Measurements from ENCODE around the gene SMAD5.

SMAD5 gene

DNA sequence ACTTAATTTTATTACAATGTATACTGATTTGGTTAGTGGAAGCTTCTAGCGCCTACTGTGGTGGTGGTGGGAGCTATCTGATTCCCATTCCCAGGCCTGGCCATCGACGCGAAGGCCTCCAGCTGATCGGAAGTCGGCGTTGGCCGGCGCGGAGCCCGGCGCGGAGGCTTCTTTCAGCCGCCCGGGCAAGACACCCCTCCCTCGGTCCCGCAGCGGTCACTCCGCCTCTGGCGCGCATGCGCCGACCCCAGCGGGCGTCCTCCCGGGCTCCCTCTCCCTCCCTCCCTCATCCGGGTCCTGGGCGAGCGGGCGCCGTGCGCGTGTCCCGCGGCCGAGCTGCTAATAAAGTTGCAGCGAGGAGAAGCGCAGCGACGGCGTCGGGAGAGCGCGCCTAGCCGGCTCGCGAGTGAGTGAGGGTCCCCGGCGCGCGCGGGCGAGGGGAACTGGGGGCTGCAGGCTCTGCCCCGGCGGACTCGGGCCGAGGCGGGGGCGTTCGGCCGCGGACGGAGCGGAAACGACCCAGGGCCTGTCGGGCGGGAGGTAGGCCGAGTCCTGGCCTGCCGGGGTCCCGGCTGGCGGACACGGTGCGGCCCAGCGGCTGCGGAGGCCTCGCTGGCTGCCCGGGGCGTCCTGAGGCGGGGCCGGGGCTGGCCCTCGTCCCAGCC, at the start of gene SMAD5:
Gene SMAD5 (plus strand): TSS at position 289 of the 665 bp plus-strand sequence. CDS start 20,916 bp downstream, outside the sequence.
- peak; percentile 49 to 64 for DNase-seq (ENCODE audit: low read depth in 2 of 2)

DNA sequence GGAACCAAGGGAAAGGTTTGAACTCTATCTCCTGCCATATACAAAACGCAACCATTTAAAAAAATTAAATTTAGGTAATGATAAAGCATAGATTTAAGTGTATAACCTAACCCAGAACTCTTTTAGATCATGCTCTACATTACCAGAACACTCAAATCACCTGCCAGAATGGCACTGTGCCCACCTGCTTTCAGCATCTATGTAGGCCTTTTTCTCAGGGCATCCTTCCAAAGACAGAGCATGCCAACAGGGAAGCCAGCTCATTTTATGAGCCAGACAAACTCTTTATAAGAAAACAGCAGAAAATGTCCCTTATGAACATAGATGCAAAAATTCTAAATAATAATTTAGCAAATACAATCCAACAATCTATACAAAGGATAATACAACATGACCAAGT, 47.9 kb upstream of the SMAD5 start:
- no peak for DNase-seq (ENCODE audit: low read depth in 2 of 2)

DNA sequence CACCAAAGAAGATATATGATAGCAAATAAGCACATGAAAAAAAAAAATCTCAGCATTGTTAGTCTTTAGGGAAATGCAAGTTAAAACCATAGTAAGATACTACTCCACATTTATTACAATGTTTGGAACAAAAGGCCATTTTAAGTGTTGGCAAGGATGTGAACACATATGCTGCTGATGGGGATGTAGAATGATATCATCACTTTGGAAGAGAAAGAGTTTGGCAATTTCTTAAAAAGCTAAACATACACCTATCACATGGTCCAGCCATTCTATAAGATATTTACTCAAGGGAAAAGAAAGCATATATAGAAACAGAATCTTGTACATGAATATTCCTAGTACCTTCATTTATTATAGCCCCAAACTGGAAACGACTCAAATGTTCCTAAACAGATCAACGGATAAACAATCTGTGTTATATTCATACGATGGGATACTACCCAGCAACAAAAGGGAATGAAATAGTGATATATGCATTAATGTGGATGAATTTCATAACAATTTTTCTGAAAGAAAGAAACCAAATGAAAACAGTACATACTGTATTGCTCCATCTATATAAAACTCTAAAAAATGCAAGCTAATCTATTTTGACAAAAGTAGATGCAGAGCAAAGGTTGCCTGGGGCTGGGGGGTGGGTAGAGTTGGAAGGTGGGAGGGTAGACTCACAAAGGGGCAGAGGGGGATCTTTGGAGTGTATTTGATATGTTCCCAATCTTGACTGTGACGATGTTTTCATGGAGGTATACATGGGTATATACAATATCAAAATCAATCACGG, 45.7 kb upstream of the SMAD5 start:
- no peak for DNase-seq (ENCODE audit: low read depth in 2 of 2)

DNA sequence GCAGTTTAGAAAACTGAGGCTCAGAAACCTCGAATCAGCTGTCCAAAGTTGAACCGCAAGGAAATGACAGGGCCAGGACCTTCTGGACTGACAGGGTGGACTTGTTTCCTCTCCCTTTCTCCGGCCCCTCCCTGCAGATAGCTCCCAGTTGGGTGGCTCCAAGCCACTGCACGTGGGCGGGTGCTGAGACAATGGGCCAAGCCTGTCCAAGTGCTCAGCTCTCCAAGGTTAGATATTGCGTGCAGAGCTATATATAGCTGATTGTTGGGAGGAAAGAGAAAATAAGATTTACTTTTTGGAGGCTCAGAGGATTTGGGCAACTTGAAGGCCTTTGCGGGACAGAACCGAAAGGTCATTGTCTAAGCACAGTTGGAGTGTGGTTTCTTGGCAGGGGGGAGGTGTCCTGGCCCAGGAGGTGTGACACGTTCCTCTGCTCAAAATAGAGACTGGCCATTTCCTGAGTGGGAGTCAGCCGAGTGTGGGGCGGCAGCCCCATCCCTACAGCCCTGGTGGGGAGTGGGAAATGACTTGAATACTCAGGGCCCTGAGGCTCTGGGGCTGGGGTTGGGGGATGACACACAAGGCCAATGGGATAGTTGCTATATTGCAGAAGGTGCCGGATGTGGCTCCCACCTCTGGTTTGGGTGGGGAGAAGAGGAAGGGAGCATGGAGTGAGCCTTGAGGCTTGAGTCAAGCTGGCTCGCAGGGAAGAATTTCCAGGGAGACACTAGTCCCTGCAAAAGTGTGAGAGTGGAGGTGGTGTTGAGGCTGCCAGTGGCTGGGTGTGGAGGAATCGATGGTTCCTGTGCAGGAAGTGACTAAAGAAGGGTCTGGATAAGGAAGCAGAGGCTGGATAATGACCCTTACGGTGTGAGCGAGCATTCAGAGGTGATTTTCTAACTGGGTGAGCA, 44.4 kb upstream of the SMAD5 start:
- DNase-seq (ENCODE audit: low read depth in 2 of 2) = no peak

DNA sequence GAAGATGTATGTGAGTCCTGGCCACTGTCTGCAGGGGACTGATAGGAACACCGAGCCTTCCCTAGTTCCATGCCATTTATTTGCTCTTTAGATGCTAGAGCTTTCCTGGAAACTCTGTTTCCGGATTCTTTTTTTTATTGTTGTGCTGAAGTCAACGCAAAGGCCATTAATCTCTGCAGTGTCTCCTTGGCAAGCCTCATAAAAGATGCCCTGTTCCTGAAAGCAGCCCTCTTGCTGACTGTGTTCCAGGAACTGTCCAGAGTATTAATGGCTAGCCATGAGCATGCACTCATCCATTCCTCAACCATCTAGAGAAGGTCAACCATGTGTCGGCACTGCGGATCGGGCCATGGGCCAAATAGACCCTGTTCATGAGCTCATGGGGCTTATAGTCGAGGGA, 42.9 kb upstream of the SMAD5 start:
- DNase-seq (ENCODE audit: low read depth in 2 of 2) = no peak

DNA sequence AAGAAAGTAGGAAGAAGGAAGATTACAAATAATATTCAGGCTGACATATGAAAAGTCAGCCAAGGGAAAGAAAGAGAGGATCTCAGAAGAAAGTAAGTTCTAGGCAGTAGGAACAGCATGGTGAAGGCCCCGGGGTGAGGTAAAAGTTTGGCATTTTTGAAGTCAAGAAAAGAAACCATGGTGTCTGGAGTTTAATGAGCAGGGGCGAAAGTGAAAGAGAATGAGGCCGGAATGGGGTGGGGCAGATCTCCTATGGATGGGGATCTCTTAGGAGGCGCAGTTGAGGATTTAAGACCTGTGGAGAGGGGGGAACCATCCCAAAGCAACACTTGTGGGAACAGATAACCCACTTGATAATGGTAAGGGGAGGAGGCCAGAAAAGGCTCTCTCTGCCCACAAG, 42.3 kb upstream of the SMAD5 start:
- no peak for DNase-seq (ENCODE audit: low read depth in 2 of 2)

DNA sequence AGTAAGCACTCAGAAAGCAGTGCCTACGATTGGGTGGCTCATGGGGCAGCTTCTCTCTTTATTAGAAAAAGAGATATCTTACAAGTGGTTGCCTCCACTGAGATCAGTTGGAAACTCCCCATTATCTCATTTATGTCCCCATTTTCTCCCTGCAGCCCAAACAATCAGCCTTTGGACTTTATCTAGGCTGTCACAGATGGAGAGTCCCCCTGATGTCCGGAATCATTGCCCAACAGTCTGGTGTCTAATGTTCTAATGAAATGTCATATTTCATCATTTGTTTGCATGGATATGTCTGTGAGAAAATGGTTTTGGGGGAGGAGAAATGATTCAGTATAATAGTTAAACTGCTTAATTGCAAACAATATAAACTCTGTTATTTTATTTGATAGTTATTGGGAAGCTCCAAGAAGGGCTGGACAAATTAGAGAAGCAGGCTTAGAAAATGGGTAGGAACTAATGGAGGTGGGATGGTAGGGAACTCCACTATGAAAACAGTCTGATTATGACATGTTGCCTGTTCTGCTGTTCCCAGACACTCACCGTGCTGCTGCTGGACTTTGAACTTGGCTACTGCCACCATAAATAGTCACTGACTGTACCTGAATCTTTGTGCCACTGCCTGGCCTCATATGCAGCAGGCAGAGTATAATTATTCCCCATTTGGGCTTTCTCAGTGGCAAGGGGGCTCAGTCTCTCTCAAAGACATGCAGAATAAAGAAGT, 38.3 kb upstream of the SMAD5 start:
- no peak for DNase-seq (ENCODE audit: low read depth in 2 of 2)

DNA sequence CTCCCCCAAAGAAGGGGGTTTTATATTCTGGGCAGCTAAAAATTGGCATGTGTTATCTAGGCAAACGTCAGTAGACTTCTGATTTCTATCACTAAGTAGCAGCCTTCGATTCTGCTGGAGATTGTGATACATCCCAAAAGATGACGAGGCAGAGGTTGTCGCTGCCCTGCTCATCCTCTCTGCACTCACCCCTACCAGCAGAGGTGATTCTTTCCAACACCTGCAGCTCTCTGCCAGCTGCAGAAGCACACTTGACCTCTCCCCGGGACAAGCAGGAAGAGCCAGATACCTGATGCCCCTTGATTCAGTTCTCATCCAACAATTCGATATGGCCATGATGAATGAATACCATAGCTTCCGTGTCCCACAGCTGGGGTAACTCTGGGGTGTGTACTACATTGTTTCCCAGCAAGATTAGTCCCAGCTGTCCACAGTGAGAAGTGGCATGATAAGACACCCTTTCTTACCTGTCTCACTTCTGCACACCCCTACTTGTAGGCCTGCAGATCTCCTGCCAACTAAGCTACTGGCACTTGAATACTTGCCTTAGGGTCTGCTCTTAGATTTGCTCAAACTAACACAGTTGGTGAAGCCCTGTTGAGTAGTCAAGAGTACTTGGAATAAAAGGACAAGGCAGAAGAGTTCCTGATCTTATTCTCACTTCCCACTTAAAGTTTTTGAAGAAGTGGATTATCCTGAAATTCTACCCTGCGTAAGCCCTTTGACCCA, 37.6 kb upstream of the SMAD5 start:
- no peak for DNase-seq (ENCODE audit: low read depth in 2 of 2)

DNA sequence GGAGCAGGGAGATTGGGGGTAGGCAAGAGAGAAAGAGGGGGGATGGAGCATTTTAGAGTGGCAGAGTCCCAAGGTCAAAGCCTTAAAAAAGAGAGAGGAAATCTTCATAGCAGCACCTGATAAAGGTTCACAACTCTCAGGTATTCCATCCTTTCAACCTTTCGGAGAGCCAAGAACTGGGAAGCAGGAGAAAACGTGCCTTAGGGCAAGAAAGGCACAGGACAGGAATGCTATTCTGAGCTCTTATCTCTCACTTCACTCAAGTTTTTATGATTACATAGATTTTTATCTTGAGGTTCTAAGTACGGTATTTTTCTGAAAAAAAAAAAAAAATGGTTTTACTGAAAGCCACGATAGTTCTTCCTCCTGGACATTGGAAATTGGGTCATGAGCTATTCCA, 34.5 kb upstream of the SMAD5 start:
- no peak for DNase-seq (ENCODE audit: low read depth in 2 of 2)

DNA sequence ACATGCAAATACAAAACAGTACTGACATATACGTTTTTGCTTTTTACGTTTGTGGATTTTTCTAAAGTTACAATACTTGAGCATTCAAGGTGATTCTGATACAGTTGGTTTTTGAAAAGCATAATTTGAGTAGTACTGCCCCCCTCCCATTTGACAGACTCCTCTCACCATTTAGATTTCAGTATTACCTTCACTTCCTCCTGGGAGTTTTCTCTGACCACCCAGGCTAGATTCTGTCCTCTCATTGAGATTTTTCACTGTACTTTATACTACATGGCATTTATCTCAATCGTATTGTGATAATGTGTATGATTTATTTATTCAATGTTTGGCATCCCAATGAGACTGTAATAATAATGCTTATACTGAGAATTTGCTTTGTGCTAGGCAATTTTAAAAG, 32.8 kb upstream of the SMAD5 start:
- no peak for DNase-seq (ENCODE audit: low read depth in 2 of 2)

DNA sequence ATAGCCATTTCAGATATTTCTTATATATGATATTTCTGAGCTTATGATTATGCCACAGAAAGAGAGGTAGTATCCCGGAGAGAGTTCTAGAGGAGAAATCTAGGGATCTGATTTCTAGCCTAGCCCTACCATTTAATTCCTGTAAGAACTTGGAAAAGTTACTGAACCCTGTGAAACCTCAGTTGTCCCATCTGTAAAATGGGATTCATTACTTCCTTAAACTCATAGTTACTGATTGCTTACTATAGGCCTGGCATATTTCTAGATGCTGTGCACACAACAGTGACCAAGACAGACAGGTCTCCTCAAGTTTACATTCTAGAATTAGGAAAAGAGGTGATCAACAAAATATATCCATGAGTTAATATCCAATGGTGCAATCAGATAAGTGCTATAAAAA, 30.8 kb upstream of the SMAD5 start:
- DNase-seq (ENCODE audit: low read depth in 2 of 2) = no peak

DNA sequence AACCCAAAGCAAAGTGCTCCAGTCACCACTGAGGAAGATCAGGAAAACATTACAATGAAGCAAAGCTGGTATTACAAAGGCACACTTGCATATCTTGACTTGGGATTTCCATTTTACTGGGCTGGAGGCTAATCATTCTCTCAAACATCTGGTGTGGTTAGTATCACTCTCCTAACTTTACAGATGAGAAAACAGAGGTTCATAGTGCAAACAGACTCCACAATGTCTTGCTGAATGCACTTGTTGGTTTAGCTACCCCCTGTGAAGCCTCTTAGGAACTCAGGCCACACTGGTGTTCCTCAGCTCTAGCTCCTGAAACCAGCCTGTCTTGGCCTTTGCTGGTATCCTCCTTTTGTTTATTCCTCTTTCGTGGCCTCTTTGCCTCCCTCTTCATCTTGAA, 29.5 kb upstream of the SMAD5 start:
- DNase-seq (ENCODE audit: low read depth in 2 of 2) = no peak

DNA sequence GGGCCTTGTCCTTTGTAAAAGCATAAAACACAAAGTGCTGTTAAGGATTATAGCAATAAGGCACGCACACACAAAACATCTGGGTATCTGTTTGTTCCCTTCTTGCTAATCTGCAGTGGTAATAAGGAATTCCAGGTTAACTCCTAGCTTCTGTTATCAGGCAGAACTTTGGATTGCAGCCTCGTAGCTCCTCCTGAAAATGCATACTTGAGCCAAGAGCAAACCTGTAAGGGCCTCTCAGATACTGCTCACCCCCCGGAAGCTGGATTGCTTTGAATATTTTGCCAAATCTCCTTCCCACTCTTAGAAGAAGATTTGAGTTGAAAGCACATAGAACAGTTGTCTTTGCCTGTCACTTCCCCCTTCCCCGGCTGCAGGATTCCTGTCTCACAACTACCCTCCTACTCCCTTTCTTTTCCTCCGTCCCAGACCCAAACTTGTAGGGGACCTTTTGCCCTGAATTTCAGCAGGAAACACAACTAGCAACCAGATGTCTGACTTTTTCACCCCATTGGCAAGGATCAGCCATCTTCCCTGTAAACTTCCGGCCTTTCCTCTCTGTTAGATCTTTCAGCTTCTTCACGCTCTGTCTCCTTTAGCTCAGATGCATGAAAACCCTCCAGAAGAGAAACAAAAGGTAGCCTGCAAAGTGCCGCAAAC, 28.2 kb upstream of the SMAD5 start:
- no peak for DNase-seq (ENCODE audit: low read depth in 2 of 2)

DNA sequence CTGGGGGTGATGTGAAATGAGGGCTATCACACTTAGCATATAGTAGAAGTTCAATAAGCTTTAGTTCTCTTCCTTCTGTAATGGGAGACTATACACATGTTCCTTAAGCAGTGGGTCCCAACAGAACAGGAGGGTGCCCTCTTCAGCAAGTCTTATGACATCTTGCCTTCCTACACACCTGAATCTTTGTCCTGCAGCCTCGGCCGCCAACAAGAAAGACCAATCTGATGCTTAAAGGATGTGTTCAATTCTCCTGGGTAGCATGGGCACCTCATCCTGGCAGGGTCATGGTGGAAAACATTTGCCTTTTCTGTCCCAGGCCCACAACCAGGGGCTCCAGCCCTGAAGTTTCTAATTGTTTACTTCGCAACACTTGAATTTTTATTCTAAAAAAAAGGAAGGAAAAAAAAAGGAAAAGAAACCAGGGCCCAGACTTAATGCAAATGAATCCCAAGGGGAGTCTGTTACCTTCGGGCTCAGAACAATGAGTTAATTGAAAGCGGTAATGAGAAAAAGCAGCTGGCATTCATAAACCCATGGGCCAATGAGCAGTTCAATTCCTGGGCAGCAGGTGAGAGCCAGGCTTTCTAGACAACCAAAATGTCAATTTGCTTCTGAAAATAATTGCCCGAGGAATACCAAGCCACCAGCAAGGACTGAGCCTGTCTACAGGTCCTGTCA, 26.2 kb upstream of the SMAD5 start:
- no peak for DNase-seq (ENCODE audit: low read depth in 2 of 2)

DNA sequence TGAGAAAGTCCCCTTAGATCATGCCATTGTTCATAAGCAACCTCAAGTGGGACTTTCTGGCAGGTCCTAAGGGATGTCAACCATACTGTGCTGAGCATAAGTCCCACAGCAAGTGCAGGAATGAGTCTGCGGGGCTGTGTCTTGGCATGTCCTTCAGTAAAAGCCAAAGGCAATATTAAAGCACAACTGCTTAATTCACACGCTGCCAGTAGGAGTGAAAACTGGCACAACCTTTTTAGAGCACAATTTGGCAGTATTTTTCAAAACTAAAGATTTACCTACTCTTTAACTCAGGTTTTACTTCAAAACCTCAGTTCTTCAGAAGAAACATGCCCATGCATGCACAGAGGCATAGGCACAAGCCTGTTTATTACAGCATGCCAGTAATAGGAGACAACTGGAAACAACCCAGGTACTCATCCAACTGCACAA, 24.4 kb upstream of the SMAD5 start:
- DNase-seq (ENCODE audit: low read depth in 2 of 2) = no peak

DNA sequence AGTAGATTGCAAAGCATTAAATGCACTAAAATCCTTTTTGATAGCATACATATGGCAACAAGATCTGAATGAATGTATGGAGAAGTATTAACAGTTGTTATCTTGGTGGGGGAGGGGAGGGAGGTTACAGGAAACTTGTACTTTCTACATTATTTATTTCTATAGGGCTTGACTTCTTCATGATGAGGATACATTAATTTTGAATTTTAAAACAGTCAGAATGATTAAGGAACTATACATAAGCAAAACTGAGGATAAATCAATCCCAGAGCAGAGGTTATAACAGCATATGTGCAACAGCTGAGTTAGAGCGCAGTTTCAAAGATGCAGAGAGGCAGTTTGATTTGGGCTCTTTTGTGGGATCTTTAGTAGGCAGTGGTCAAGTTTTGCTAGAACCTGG, 23.9 kb upstream of the SMAD5 start:
- DNase-seq (ENCODE audit: low read depth in 2 of 2) = no peak

DNA sequence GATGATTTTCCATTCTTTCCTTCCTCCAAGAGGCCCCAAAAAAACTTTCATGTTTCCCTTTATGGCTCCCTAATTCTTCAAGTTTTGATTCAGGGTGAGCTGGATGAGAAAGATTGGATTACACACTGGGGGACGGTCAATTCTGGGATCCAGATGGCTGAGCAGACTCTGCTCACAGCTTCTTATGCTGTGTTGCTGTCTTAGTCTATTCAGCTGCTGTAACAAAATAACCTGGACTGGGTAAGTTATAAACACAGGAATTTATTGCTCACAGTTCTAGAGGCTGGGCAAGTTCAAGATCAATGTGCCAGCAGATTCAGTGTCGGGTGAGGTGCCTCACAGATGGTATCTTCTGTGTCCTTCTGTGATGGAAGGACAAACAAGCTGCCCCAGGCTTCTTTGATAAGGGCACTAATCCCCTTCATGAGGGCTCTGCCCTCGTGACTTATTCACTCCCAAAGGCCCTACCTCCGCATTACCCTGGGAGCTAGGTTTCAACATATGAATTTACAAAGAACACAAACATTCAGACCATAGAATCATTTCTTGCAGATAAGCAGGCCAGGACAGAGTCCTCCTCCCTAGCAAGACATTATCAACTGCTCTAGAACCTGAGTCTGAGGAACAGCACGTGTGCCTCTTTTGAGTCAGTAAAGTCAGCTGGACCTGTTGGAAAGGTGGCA, 23.1 kb upstream of the SMAD5 start:
- DNase-seq (ENCODE audit: low read depth in 2 of 2) = no peak

DNA sequence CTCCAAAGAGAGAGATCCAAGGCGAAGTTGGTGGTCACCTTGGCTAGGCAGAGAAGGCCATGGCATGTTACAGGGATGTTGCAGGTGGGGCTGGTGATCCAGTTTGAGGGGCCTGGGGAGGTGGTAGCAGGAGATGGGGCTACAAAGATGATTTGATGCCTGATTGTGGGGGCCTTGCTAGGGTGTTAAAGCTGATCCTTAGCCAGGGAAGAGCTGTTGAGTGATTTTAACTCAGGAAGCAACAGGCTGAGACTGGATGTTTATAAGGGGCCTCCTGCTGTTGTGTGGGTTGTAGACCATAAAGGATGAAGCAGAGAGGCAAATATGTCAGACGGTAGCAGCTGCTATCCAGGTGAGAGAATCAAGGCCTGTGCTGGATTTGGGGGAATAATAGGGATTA, 19.0 kb upstream of the SMAD5 start:
- DNase-seq (ENCODE audit: low read depth in 2 of 2) = no peak

DNA sequence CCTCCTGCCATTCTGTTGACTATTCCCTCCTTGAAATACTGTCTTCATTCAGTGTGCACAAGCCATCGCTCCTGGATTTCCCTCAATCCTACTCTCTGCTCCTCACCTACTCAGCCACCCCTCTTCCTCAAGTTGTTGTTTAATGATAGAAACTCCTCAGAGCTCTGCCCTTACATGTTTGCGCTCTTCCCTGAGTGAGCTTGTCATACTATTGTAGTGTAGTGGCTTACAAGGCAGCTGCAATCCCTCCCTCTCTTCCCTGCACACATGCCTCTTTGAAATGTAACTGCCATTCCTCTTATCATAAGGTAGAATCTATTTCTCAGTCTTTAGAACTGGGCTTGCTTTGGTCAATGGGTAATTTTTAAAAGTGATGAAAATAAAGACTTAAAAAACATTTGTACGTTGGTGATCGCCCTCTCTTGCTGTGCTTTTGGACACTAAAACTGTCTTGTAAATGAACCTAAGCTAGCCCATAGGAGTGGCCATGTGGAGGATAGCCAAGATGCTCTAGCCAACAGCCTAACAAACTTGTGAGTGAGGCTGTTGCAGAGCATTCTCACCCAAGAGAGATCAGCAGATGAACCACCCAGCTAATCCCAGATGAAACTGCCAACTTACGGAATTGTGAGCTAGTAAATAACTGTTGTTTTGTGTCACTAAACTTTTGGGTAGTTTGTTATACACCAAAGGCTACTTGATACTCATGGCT, 18.1 kb upstream of the SMAD5 start:
- no peak for DNase-seq (ENCODE audit: low read depth in 2 of 2)

All from stimulated activated CD4-positive, alpha-beta T cell treated with anti-CD3 and anti-CD28 coated beads, Interleukin-4, amount 100 ng/mL, for 48 hours (primary cell).